ENCODE measurements around the gene PTPN14. TPM values are rescaled to one million over a fixed set of nuclear protein-coding genes. Genes with fewer than 3 reads are reported as not detected.
"Not testable (repeated sequence)": the region's sequence is repeated elsewhere in the genome, so short reads cannot be mapped to it uniquely, and the experiment has no call there.

Gene PTPN14
- polyA plus RNA-seq, 1 donor from 2014 or later = 0.07 TPM

DNA sequence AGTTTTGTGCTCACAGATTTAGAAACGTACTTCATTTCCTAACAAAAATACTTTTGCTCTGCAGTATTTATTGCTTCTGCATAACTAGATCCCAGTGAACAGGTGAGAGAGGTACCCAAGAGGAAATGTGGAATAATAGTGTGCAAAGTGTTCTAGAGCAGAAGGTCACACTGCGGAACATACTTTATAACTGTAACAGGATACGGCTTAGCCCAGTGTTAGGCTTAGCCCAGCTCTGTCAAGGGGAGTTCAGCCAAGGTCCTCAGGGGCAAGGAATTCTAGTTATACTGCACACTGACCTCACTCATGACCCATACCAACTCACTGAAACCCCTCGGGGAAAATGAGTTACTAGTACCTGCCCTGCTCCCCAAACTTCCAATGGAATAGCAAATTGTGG lies 55.3 kb downstream of the PTPN14 start:
- TF ChIP-seq SMC3 (conservative IDR thresholded peaks at IDR 0.05; ENCODE audit: poor library complexity) = no peak
- TF ChIP-seq MXI1 (conservative IDR thresholded peaks at IDR 0.05; ENCODE audit: poor library complexity, severe bottlenecking) = no peak
- TF ChIP-seq, protein P1, sequence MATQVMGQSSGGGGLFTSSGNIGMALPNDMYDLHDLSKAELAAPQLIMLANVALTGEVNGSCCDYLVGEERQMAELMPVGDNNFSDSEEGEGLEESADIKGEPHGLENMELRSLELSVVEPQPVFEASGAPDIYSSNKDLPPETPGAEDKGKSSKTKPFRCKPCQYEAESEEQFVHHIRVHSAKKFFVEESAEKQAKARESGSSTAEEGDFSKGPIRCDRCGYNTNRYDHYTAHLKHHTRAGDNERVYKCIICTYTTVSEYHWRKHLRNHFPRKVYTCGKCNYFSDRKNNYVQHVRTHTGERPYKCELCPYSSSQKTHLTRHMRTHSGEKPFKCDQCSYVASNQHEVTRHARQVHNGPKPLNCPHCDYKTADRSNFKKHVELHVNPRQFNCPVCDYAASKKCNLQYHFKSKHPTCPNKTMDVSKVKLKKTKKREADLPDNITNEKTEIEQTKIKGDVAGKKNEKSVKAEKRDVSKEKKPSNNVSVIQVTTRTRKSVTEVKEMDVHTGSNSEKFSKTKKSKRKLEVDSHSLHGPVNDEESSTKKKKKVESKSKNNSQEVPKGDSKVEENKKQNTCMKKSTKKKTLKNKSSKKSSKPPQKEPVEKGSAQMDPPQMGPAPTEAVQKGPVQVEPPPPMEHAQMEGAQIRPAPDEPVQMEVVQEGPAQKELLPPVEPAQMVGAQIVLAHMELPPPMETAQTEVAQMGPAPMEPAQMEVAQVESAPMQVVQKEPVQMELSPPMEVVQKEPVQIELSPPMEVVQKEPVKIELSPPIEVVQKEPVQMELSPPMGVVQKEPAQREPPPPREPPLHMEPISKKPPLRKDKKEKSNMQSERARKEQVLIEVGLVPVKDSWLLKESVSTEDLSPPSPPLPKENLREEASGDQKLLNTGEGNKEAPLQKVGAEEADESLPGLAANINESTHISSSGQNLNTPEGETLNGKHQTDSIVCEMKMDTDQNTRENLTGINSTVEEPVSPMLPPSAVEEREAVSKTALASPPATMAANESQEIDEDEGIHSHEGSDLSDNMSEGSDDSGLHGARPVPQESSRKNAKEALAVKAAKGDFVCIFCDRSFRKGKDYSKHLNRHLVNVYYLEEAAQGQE (IDR thresholded peaks at IDR 0.05; ENCODE audit: borderline replicate concordance) = no peak
- TF ChIP-seq RAD21 (conservative IDR thresholded peaks at IDR 0.05) = no peak
- no peak for TF ChIP-seq TAF1 (IDR thresholded peaks at IDR 0.05; ENCODE audit: low read depth)
- TF ChIP-seq POLR2AphosphoS5 (IDR thresholded peaks at IDR 0.05) = no peak
- TF ChIP-seq, protein P2, sequence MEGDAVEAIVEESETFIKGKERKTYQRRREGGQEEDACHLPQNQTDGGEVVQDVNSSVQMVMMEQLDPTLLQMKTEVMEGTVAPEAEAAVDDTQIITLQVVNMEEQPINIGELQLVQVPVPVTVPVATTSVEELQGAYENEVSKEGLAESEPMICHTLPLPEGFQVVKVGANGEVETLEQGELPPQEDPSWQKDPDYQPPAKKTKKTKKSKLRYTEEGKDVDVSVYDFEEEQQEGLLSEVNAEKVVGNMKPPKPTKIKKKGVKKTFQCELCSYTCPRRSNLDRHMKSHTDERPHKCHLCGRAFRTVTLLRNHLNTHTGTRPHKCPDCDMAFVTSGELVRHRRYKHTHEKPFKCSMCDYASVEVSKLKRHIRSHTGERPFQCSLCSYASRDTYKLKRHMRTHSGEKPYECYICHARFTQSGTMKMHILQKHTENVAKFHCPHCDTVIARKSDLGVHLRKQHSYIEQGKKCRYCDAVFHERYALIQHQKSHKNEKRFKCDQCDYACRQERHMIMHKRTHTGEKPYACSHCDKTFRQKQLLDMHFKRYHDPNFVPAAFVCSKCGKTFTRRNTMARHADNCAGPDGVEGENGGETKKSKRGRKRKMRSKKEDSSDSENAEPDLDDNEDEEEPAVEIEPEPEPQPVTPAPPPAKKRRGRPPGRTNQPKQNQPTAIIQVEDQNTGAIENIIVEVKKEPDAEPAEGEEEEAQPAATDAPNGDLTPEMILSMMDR (IDR thresholded peaks at IDR 0.05; ENCODE audit: poor library complexity, severe bottlenecking) = no peak
- no peak for TF ChIP-seq EP300 (conservative IDR thresholded peaks at IDR 0.05; ENCODE audit: poor library complexity, severe bottlenecking)
- no peak for TF ChIP-seq EZH2 (IDR thresholded peaks at IDR 0.05; ENCODE audit: borderline replicate concordance, insufficient read depth, low read length, poor library complexity, severe bottlenecking)
- no peaks in the 10 kb centered on the region for H3K27me3 ChIP-seq (ENCODE audit: insufficient read depth, low read depth, low read length)
- no peaks in the 10 kb centered on the region for H3K79me2 ChIP-seq (replicated peaks; ENCODE audit: insufficient read depth, low read length)
- H4K20me1 ChIP-seq (ENCODE audit: insufficient read depth) = no peaks in the 10 kb centered on the region
- H3K9ac ChIP-seq (ENCODE audit: low read length) = no peak overlapping the region
- H3K9me3 ChIP-seq (ENCODE audit: low read length) = no peaks in the 10 kb centered on the region
- H3K27ac ChIP-seq (ENCODE audit: low read length) = no peak overlapping the region
- H2AFZ ChIP-seq (ENCODE audit: low read depth, low read length) = no peak overlapping the region
- no peak overlapping the region for H3K4me2 ChIP-seq (ENCODE audit: low read length)
- H3F3A ChIP-seq (ENCODE audit: insufficient read depth, low read length, poor library complexity, severe bottlenecking) = no peaks in the 10 kb centered on the region
- H3K36me3 ChIP-seq (ENCODE audit: insufficient read depth, low read length) = no peaks in the 10 kb centered on the region
- H3K9me2 ChIP-seq (ENCODE audit: insufficient read depth, low read length) = no peaks in the 10 kb centered on the region
- H3K4me3 ChIP-seq (ENCODE audit: low read length) = no peak overlapping the region

DNA sequence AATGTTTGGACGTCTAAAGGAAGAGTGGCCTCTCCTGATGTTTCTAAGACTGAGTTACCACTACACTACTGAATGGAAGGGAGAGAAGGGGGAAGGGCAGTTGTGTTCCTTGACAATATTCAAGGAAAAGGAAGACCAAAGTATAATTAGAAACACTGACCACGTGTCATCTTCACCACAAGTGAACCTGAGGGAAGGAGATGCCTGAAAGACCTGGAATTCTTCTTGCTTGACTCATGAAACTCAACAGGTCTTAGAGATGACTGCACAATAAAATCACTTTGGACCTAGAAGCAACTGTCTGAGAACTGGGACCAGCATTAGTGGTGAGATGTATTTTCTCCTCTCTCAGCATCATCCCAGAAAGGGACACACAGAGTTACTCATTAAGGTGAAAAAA lies 56.7 kb downstream of the PTPN14 start:
- Histone ChIP-seq H3K9ac (ENCODE audit: low read length) (no peak overlapping the region), H3K27ac (ENCODE audit: low read length) (no peak overlapping the region), H3K9me3 (ENCODE audit: low read length) (no peaks in the 10 kb centered on the region), H3K9me2 (ENCODE audit: insufficient read depth, low read length) (no peaks in the 10 kb centered on the region), H3K79me2 (replicated peaks; ENCODE audit: insufficient read depth, low read length) (no peaks in the 10 kb centered on the region), H4K20me1 (ENCODE audit: insufficient read depth) (no peaks in the 10 kb centered on the region), H3F3A (ENCODE audit: insufficient read depth, low read length, poor library complexity, severe bottlenecking) (no peaks in the 10 kb centered on the region), H3K27me3 (ENCODE audit: insufficient read depth, low read depth, low read length) (no peaks in the 10 kb centered on the region), H3K4me2 (ENCODE audit: low read length) (no peak overlapping the region), H3K36me3 (ENCODE audit: insufficient read depth, low read length) (no peaks in the 10 kb centered on the region), H2AFZ (ENCODE audit: low read depth, low read length) (no peak overlapping the region), H3K4me3 (ENCODE audit: low read length) (no peak overlapping the region)
- TF ChIP-seq POLR2AphosphoS5 (IDR thresholded peaks at IDR 0.05) = no peak
- no peak for TF ChIP-seq EZH2 (IDR thresholded peaks at IDR 0.05; ENCODE audit: borderline replicate concordance, insufficient read depth, low read length, poor library complexity, severe bottlenecking)
- TF ChIP-seq, protein P1 (IDR thresholded peaks at IDR 0.05; ENCODE audit: borderline replicate concordance) = no peak
- TF ChIP-seq MXI1 (conservative IDR thresholded peaks at IDR 0.05; ENCODE audit: poor library complexity, severe bottlenecking) = no peak
- TF ChIP-seq EP300 (conservative IDR thresholded peaks at IDR 0.05; ENCODE audit: poor library complexity, severe bottlenecking) = no peak
- no peak for TF ChIP-seq SMC3 (conservative IDR thresholded peaks at IDR 0.05; ENCODE audit: poor library complexity)
- TF ChIP-seq TAF1 (IDR thresholded peaks at IDR 0.05; ENCODE audit: low read depth) = no peak
- no peak for TF ChIP-seq RAD21 (conservative IDR thresholded peaks at IDR 0.05)
- TF ChIP-seq, protein P2 (IDR thresholded peaks at IDR 0.05; ENCODE audit: poor library complexity, severe bottlenecking) = no peak

DNA sequence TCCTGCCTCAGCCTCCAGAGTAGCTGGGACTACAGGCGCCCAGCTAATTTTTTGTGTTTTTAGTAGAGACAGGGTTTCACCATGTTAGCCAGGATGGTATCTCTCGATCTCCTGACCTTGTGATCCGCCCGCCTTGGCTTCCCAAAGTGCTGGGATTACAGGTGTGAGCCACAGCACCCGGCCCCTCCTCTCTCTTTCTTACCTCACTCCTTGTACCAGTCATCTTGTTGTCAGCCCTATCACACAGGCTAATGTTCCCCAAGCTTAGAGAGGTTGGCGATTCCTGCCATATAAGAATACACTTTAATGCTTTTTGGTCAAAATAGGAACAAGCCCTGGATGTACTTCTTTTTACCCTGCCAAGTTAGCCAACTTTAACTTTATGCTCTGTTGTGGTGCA lies 57.2 kb downstream of the PTPN14 start:
- H3K4me2 ChIP-seq (ENCODE audit: low read length); H2AFZ ChIP-seq (ENCODE audit: low read depth, low read length); H3K27ac ChIP-seq (ENCODE audit: low read length); H4K20me1 ChIP-seq (ENCODE audit: insufficient read depth); H3K4me3 ChIP-seq (ENCODE audit: low read length); H3K9me3 ChIP-seq (ENCODE audit: low read length); H3K9ac ChIP-seq (ENCODE audit: low read length); H3K36me3 ChIP-seq (ENCODE audit: insufficient read depth, low read length); H3F3A ChIP-seq (ENCODE audit: insufficient read depth, low read length, poor library complexity, severe bottlenecking); H3K79me2 ChIP-seq (replicated peaks; ENCODE audit: insufficient read depth, low read length); H3K9me2 ChIP-seq (ENCODE audit: insufficient read depth, low read length); H3K27me3 ChIP-seq (ENCODE audit: insufficient read depth, low read depth, low read length): not testable (repeated sequence)

Measured in neural cell (in vitro differentiated cells).